ENCODE measurements around the gene HTRA1.

- TF ChIP-seq CTCF (IDR thresholded peaks at IDR 0.05; ENCODE audit: low read length) (no peak), EZH2 (IDR thresholded peaks at IDR 0.05; ENCODE audit: borderline replicate concordance, low read length) (no peak)
Observed at GRCh38 chr10:122467701-122468100, 6.3 kb downstream of the HTRA1 start.
